Activated CD4-positive, alpha-beta T cell treated with anti-CD3 and anti-CD28 coated beads for 36 hours (primary cell): ENCODE data around the gene TSHR. TPM values are rescaled to one million over a fixed set of nuclear protein-coding genes. Genes with fewer than 3 reads are reported as not detected.

Experiments used
- ATAC-seq: fragments of 200-7000 bp; cut with Tn5 transposase; one replicate; pipeline ENCODE4 v1.10.0; 2021; ENCODE audit warnings: mild to moderate bottlenecking, moderate library complexity
- CTCF ChIA-PET: fragments of 350-600 bp; sonication (Branson Sonifier 250); formaldehyde crosslinking; loops from one replicate; lab custom pipeline; 2021; ENCODE audit warnings: antibody characterized with exemption; lab: Charles Lee
- POLR2A ChIA-PET: fragments of 350-600 bp; sonication (Branson Sonifier 250); formaldehyde crosslinking; loops from one replicate; lab custom pipeline; 2021; ENCODE audit warnings: antibody characterized with exemption, inconsistent platforms; lab: Charles Lee
- DNase-seq: peaks from one replicate; pipeline ENCODE4 v3.0.0-alpha.2; 2020
- H3K27ac Mint-ChIP-seq: one replicate; pipeline ENCODE4 v1.8.0; 2021; ENCODE audit warnings: mixed read lengths
- H3K27me3 Mint-ChIP-seq: one replicate; pipeline ENCODE4 v1.8.0; 2021; ENCODE audit warnings: mixed read lengths
- H3K36me3 Mint-ChIP-seq: one replicate; pipeline ENCODE4 v1.8.0; 2021; ENCODE audit warnings: low read depth, mixed read lengths
- H3K4me1 Mint-ChIP-seq: one replicate; pipeline ENCODE4 v1.8.0; 2021; ENCODE audit warnings: mixed read lengths
- H3K4me3 Mint-ChIP-seq: one replicate; pipeline ENCODE4 v1.8.0; 2021; ENCODE audit warnings: mild to moderate bottlenecking, moderate library complexity, mixed read lengths
- H3K9me3 Mint-ChIP-seq: one replicate; pipeline ENCODE4 v1.8.0; 2021; ENCODE audit warnings: low read depth, mixed read lengths
- intact Hi-C, 2 experiments: fragments of 100-400 bp; cut with DNase I in 1 of 2; cut with micrococcal nuclease in 1 of 2; formaldehyde crosslinking; loops; one replicate each; pipeline versions ENCODE4 v1.14.2 to v1.15.1; 2022 to 2024; cut with DNase I, micrococcal nuclease
- total RNA-seq, 2 experiments: library from RNA; stranded (reverse); gene quantifications; one replicate each; pipeline ENCODE4 v1.2.3, GENCODE V29; 2021

TSHR gene
- total RNA-seq, 2 experiments from 2014 or later: not detected

- H3K27ac Mint-ChIP-seq: no peak overlapping the region
- H3K4me1 Mint-ChIP-seq: peaks cover 20% of the 10 kb centered on the region
- no peak for DNase-seq
- intact Hi-C loops: no loop called here
- ChIA-PET CTCF (interaction anchor here (0.6 to 4.3 kb wide), 7 partner anchors 9 to 587 kb away, joined by 3 to 24 read pairs (median 3); no protein-coding TSS in a partner anchor), POLR2A (no interaction called here)
- no peaks in the 10 kb centered on the region for H3K36me3 Mint-ChIP-seq
- ATAC-seq: no peak
- no peaks in the 10 kb centered on the region for H3K27me3 Mint-ChIP-seq
- H3K4me3 Mint-ChIP-seq: no peak overlapping the region
- no peaks in the 10 kb centered on the region for H3K9me3 Mint-ChIP-seq
Measured at GRCh38 chr14:81172881-81173280, 217.5 kb downstream of the TSHR start.

GRCh38 chr14:81176241-81176640 is 220.8 kb downstream of the TSHR start:
- DNase-seq (no peak), ATAC-seq (no peak)
- CTCF ChIA-PET: interaction anchor here (0.9 to 2.4 kb wide), 2 partner anchors 9 to 14 kb away, joined by 3 to 7 read pairs; no protein-coding TSS in a partner anchor
- H3K4me1 Mint-ChIP-seq: peaks cover 2% of the 10 kb centered on the region
- no peak overlapping the region for H3K4me3 Mint-ChIP-seq
- H3K36me3 Mint-ChIP-seq: peaks cover 5% of the 10 kb centered on the region
- intact Hi-C loops: no loop called here
- no peaks in the 10 kb centered on the region for H3K27me3 Mint-ChIP-seq
- POLR2A ChIA-PET: no interaction called here
- no peaks in the 10 kb centered on the region for H3K9me3 Mint-ChIP-seq
- H3K27ac Mint-ChIP-seq: no peak overlapping the region

DNA sequence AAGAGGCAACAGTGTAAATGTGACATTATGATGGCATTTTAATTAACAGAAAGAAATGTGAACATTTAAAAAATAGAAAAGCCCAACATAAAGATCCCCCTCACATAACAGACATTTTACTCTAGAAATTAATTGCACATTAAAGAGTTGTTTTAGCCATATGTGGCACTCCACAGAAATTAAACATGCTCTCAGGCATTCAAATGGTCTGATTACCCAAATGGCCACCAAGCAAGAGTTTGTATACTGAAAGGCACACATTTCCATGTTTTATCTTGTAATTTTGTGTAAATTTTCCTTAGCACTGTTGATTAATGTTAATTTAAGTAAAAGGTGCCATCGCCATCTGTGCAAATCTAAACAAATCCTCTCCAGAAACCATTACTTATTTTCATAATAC is 221.8 kb downstream of the TSHR start:
- Mint-ChIP-seq H3K27ac (no peak overlapping the region), H3K4me3 (no peak overlapping the region), H3K36me3 (peaks cover 12% of the 10 kb centered on the region), H3K9me3 (no peaks in the 10 kb centered on the region), H3K27me3 (no peaks in the 10 kb centered on the region), H3K4me1 (peaks cover 2% of the 10 kb centered on the region)
- intact Hi-C loops: no loop called here
- ChIA-PET POLR2A (no interaction called here), CTCF (interaction anchor here (0.9 kb wide), 2 partner anchors 11 to 15 kb away, joined by 3 read pairs; no protein-coding TSS in a partner anchor)
- ATAC-seq: no peak
- DNase-seq: no peak

GRCh38 chr14:81178063-81178462 is 222.6 kb downstream of the TSHR start:
- H3K4me3 Mint-ChIP-seq: no peak overlapping the region
- no peaks in the 10 kb centered on the region for H3K9me3 Mint-ChIP-seq
- ChIA-PET CTCF (interaction anchor here (0.9 to 2.8 kb wide), 2 partner anchors 8 to 12 kb away, joined by 3 to 13 read pairs; no protein-coding TSS in a partner anchor), POLR2A (no interaction called here)
- H3K27me3 Mint-ChIP-seq: no peaks in the 10 kb centered on the region
- no peak for ATAC-seq
- H3K4me1 Mint-ChIP-seq: peaks cover 8% of the 10 kb centered on the region
- H3K27ac Mint-ChIP-seq: no peak overlapping the region
- H3K36me3 Mint-ChIP-seq: peaks cover 18% of the 10 kb centered on the region
- intact Hi-C loops: no loop called here
- DNase-seq: no peak

DNA sequence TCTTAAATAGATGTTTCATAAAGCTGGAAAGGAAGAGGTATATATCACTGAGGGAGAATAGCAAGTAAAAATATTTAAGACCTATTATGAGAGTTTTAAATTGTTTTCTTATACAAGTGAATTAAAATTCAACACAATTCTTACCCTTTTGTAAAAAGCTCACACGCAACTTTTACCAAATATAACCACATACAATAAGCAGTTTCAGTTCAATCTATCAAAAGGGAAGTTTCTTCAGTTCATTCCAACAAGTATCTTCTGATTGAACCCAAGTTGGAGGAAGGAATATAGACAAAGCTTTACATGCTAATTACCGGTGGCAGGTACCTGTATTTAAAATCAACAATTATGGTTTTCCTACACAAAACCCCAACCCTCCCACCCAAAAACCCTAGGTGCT is 224.2 kb downstream of the TSHR start:
- POLR2A ChIA-PET: no interaction called here
- CTCF ChIA-PET: interaction anchor here (0.8 to 2.8 kb wide), 4 partner anchors 9 to 322 kb away, joined by 3 to 13 read pairs (median 3); no protein-coding TSS in a partner anchor
- peaks cover 15% of the 10 kb centered on the region for H3K4me1 Mint-ChIP-seq
- no peak overlapping the region for H3K27ac Mint-ChIP-seq
- intact Hi-C loops: no loop called here
- ATAC-seq (no peak), DNase-seq (no peak)
- H3K27me3 Mint-ChIP-seq: no peaks in the 10 kb centered on the region
- no peak overlapping the region for H3K4me3 Mint-ChIP-seq
- peaks cover 29% of the 10 kb centered on the region for H3K36me3 Mint-ChIP-seq
- H3K9me3 Mint-ChIP-seq: no peaks in the 10 kb centered on the region

DNA sequence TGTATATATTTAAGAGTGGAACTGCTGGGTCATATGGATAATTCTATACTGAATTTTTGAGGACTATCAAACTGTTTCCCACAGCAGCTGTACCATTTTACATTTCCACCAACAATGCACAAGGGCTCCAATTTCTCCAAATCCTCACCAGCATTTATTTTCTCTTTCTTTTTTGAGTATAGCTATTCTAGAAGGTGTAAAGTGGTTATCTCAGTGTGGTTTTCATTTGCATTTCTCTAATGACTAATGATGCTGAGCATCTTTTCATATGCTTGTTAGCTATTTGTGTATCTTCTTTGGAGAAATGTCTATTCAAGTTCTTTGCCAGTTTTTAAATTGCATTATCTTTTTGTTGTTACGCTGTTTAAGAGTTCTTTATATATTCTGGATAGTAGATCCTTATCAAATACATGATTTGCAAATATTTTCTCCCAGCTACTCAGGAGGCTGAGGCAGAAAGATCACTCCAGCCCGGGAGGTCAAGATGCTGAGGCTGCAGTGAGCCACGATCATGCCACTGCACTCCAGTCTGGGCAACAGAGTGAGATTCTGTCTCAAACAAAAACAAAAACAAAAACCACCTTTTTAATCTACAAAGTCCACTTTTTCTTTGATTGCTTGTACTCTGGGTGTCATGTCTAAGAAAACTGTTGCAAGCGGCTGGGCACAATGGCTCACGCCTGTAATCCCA is 232.6 kb downstream of the TSHR start:
- Mint-ChIP-seq H3K36me3 (peaks cover 49% of the 10 kb centered on the region), H3K9me3 (no peaks in the 10 kb centered on the region), H3K4me3 (no peak overlapping the region), H3K27ac (no peak overlapping the region), H3K27me3 (no peaks in the 10 kb centered on the region), H3K4me1 (peaks cover 45% of the 10 kb centered on the region)
- POLR2A ChIA-PET: no interaction called here
- CTCF ChIA-PET: interaction anchor here (1.1 to 1.3 kb wide), 2 partner anchors 13 to 17 kb away, joined by 3 to 5 read pairs; no protein-coding TSS in a partner anchor
- no peak for DNase-seq
- peak; percentile 52 for ATAC-seq
- intact Hi-C loops: no loop called here

GRCh38 chr14:81192594-81192993 is 237.2 kb downstream of the TSHR start:
- H3K36me3 Mint-ChIP-seq: peaks cover 61% of the 10 kb centered on the region

DNA sequence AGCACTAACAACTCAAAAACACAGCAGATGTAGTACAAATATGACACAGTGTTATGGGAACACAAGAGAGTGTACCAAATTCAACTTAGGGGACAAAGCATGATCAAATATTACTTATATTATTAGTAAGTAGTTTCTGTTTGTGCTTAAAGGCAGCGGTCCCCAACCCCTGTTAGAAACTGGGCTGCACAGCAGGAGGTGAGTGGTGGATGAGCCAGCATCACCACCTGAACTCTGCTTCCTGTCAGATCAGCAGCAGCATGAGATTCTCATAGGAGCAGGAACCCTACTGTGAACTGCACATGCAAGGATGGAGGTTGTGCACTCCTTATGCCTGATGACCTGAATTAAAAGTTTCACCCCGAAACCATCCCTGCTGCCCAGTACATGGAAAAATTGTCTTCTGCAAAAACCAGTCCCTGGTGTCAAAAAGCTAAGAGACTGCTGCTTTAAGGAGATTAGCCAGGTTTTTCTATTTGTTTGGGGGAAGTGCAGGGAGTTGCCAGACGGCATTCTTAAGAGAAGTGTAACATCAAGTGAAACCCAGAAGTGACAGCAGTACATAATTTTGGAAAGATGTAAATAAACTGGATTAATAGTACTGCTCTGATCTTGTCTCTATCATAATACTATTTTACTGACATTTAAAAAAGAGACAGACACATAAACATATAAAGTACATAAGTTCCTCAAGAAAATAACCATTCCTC is 238.7 kb downstream of the TSHR start:
- Mint-ChIP-seq H3K4me1 (peaks cover 44% of the 10 kb centered on the region), H3K9me3 (no peaks in the 10 kb centered on the region), H3K36me3 (peaks cover 53% of the 10 kb centered on the region), H3K27ac (no peak overlapping the region), H3K27me3 (no peaks in the 10 kb centered on the region), H3K4me3 (no peak overlapping the region)
- POLR2A ChIA-PET: no interaction called here
- DNase-seq (peak; percentile 51), ATAC-seq (peak; percentile 78)
- intact Hi-C loops: loop anchor here in 1 of 2 experiments (2.0 kb wide), 1 partner anchor 25 kb away; no protein-coding TSS in a partner anchor
- CTCF ChIA-PET: interaction anchor here (0.6 kb wide), 1 partner anchor 19 kb away, joined by 4 read pairs; no protein-coding TSS in a partner anchor

More at GRCh38 chr14:81192594-81192993, 237.2 kb downstream of the TSHR start:
- DNase-seq (peak; percentile 41), ATAC-seq (peak; percentile 73)
- intact Hi-C loops: loop anchor here in 1 of 2 experiments (2.0 kb wide), 1 partner anchor 26 kb away; no protein-coding TSS in a partner anchor
- Mint-ChIP-seq H3K4me1 (peaks cover 52% of the 10 kb centered on the region), H3K27ac (peak overlapping the region; percentile 94), H3K4me3 (peak overlapping the region; percentile 52), H3K27me3 (no peaks in the 10 kb centered on the region), H3K9me3 (no peaks in the 10 kb centered on the region)
- POLR2A ChIA-PET: no interaction called here
- CTCF ChIA-PET: interaction anchor here (0.9 kb wide), 1 partner anchor 205 kb away, joined by 3 read pairs; no protein-coding TSS in a partner anchor

Other genes with a start within 250 kb of the TSHR start
- gene CEP128, start 13.9 kb upstream of the TSHR start, total RNA-seq: 10 to 100 TPM; 18.6 to 21.6 TPM